Spleen (tissue), 11 donors: ENCODE results near the gene DHH. TPM values are rescaled to one million over a fixed set of nuclear protein-coding genes. Genes with fewer than 3 reads are reported as not detected.
A peak's percentile ranks its signal among the peaks of the same experiment; 100 is the strongest.

Source experiments
- DNase-seq: peaks from one replicate; pipeline ENCODE4 v3.0.0-alpha.2; 2020
- H3K27ac ChIP-seq, 8 donors: fragments of 200-600 bp; sonication (generic) in 7 of 8; 1 replicate in 4 of 8; 2 replicates in 4 of 8; pipeline versions ENCODE4 v1.5.0 to v1.8.0; 2016 to 2021; ENCODE audit warnings: inconsistent platforms in 4 of 8, mild to moderate bottlenecking in 4 of 8, moderate library complexity in 1 of 8
- H3K27me3 ChIP-seq, 7 donors: fragments of 200-600 bp; sonication (generic) in 6 of 7; replicated peaks in 1 of 7; 1 replicate in 4 of 7; 2 replicates in 3 of 7; pipeline versions ENCODE4 v1.5.0 to v1.8.0; 2016 to 2021; ENCODE audit warnings: inconsistent platforms in 3 of 7, mild to moderate bottlenecking in 1 of 7
- H3K36me3 ChIP-seq, 6 donors: fragments of 200-600 bp; sonication (generic) in 5 of 6; 1 replicate in 4 of 6; 2 replicates in 2 of 6; pipeline versions ENCODE4 v1.5.0 to v1.8.0; 2016 to 2021; ENCODE audit warnings: inconsistent platforms in 2 of 6
- H3K4me1 ChIP-seq, 6 donors: fragments of 200-600 bp; sonication (generic) in 5 of 6; 1 replicate in 3 of 6; 2 replicates in 3 of 6; pipeline versions ENCODE4 v1.5.0 to v1.8.0; 2016 to 2021; ENCODE audit warnings: inconsistent platforms in 3 of 6
- H3K4me3 ChIP-seq, 8 donors: fragments of 200-600 bp; sonication (generic) in 7 of 8; 1 replicate in 4 of 8; 2 replicates in 4 of 8; pipeline versions ENCODE4 v1.5.0 to v1.8.0; 2016 to 2021; ENCODE audit warnings: inconsistent platforms in 4 of 8, mild to moderate bottlenecking in 4 of 8, moderate library complexity in 2 of 8
- H3K9me3 ChIP-seq, 8 donors: fragments of 200-600 bp; sonication (generic) in 7 of 8; 1 replicate in 4 of 8; 2 replicates in 4 of 8; pipeline versions ENCODE4 v1.5.0 to v1.8.0; 2016 to 2021; ENCODE audit warnings: inconsistent platforms in 4 of 8
- CTCF ChIP-seq, 11 experiments: fragments of 200-600 bp in 7 of 11; fragments of 450-650 bp in 4 of 11; sonication (generic) in 4 of 11; IDR thresholded peaks in 8 of 11; conservative IDR thresholded peaks in 3 of 11; 1 replicate in 7 of 11; 2 replicates in 4 of 11; pipeline versions ENCODE4 v1.4.0 to v1.8.0; 2016 to 2021; ENCODE audit warnings: antibody characterized with exemption in 11 of 11, inconsistent platforms in 4 of 11, mild to moderate bottlenecking in 1 of 11
- POLR2A ChIP-seq, 3 donors: fragments of 450-650 bp; IDR thresholded peaks; one replicate each; pipeline ENCODE4 v1.5.1; 2017; ENCODE audit warnings: antibody characterized with exemption in 3 of 3, mild to moderate bottlenecking in 1 of 3
- POLR2AphosphoS5 ChIP-seq, 3 donors: sonication (generic); formaldehyde crosslinking; IDR thresholded peaks; one replicate each; pipeline ENCODE4 v1.5.1; 2017; ENCODE audit warnings: antibody characterized with exemption in 3 of 3
- WGBS, 5 donors: extraction: QIAGEN DNeasy Blood & Tissue Kit in 3 of 5; methylation state at CpG; one replicate each; pipeline versions ENCODE4 v1.1.5 to v1.1.7; 2013 to 2018; 5-methylcytosine and 5-hydroxymethylcytosine counted together
- intact Hi-C: fragments of 100-400 bp; cut with DNase I; formaldehyde crosslinking; loops from one replicate; pipeline ENCODE4 v1.15.0; 2023; ENCODE audit warnings: low total_unique reads
- polyA plus RNA-seq, 3 donors: library from polyadenylated mRNA; stranded (reverse); fragments of 200-250 nt; gene quantifications; one replicate each; pipeline ENCODE4 v1.2.1, GENCODE V29; 2013
- total RNA-seq, 7 donors: library from RNA; depleted of rRNA in 3 of 7; stranded (reverse); fragments of >200 nt in 3 of 7; fragmentation: NEBNext Ultra II Directional in 4 of 7; extraction: Animal tissue kit (Norgen Biotek cat#: 25700) in 4 of 7; gene quantifications; one replicate each; pipeline versions ENCODE4 v1.1.0 to v1.2.1, GENCODE V29; 2016 to 2021
- donor health status: healthy with polysubstance abuse.
- donor health status: DM: no; HTN: no; CAD: no; lungs with moderate emphysema.
- donor health status: DM: no; HTN: no; CAD: no.
- donor health status: Bipolar disorder and iron deficiency.
- donor health status: healthy.
- donor health status: DM: no; HTN: no; CAD: no.
- donor health status: DM: yes; HTN: yes; CAD: no.

DHH gene
- total and polyA plus RNA-seq, 10 donors: 0.09 to 2.6 (median 0.66) TPM

- H3K27ac ChIP-seq: peak overlapping the region; percentile 72 to 100 (median 100)
- intact Hi-C loops: loop anchor here (2.0 kb wide), 2 partner anchors 57 to 103 kb away; partner anchors contain the start of gene TUBA1A
- TF ChIP-seq CTCF (IDR thresholded peaks at IDR 0.05 in 8 of 11, conservative IDR thresholded peaks at IDR 0.05 in 3 of 11) (peak in 1 of 11 experiments; percentile 3), POLR2A (IDR thresholded peaks at IDR 0.05) (no peak), POLR2AphosphoS5 (IDR thresholded peaks at IDR 0.05) (no peak)
- no peaks in the 10 kb centered on the region for H3K9me3 ChIP-seq
- H3K4me3 ChIP-seq: peak overlapping the region; percentile 28 to 98 (median 91)
- H3K27me3 ChIP-seq: no peaks in the 10 kb centered on the region
- 15 to 27% (median 18%) methylated on average over 9 of the region's 9 CpGs for WGBS, 5 donors
- peaks cover 0 to 30% (median 24%) of the 10 kb centered on the region in 6 donors for H3K36me3 ChIP-seq
- peaks cover 26 to 55% (median 41%) of the 10 kb centered on the region in 6 donors for H3K4me1 ChIP-seq
- DNase-seq: no peak
Measured at GRCh38 chr12:49131894-49132461, 37.4 kb upstream of the DHH start.

- H3K27me3 ChIP-seq: no peaks in the 10 kb centered on the region
- H3K36me3 ChIP-seq: peaks cover 0 to 37% (median 29%) of the 10 kb centered on the region in 6 donors
- intact Hi-C loops: loop anchor here (2.0 kb wide), 2 partner anchors 58 to 104 kb away; partner anchors contain the start of gene TUBA1A
- peak; percentile 98 for DNase-seq
- H3K9me3 ChIP-seq: no peaks in the 10 kb centered on the region
- peak within 1 kb of the TSS; percentile 99 to 100 (median 100) for H3K27ac ChIP-seq
- H3K4me3 ChIP-seq: peak within 1 kb of the TSS; percentile 73 to 98 (median 92)
- TF ChIP-seq CTCF (IDR thresholded peaks at IDR 0.05 in 8 of 11, conservative IDR thresholded peaks at IDR 0.05 in 3 of 11) (peak in 1 of 11 experiments; percentile 7), POLR2A (IDR thresholded peaks at IDR 0.05) (peak; percentile 88 to 96 (median 94)), POLR2AphosphoS5 (IDR thresholded peaks at IDR 0.05) (peak; percentile 95 to 99 (median 98))
- peaks cover 26 to 60% (median 41%) of the 10 kb centered on the region in 6 donors for H3K4me1 ChIP-seq
- 0 to 1% (median 1%) methylated on average over 41 to 79 of the region's 79 CpGs for WGBS, 5 donors
Measured at GRCh38 chr12:49131051-49131893, 36.7 kb upstream of the DHH start, which contains the start of gene TUBA1B. TUBA1B (minus strand) TSS chr12:49131395; CDS start chr12:49131300, 95 bp downstream.

GRCh38 chr12:49130151-49131050, 35.8 kb upstream of the DHH start:
- H3K4me1 ChIP-seq: peaks cover 26 to 60% (median 41%) of the 10 kb centered on the region in 6 donors
- peak in 2 of 3 donors; percentile 36 to 70 for TF ChIP-seq POLR2A (IDR thresholded peaks at IDR 0.05)
- TF ChIP-seq POLR2AphosphoS5 (IDR thresholded peaks at IDR 0.05): peak; percentile 74 to 97 (median 92)
- TF ChIP-seq CTCF (IDR thresholded peaks at IDR 0.05 in 8 of 11, conservative IDR thresholded peaks at IDR 0.05 in 3 of 11): peak; percentile 91 to 97 (median 95)
- no peaks in the 10 kb centered on the region for H3K9me3 ChIP-seq
- peak overlapping the region; percentile 99 to 100 (median 100) for H3K27ac ChIP-seq
- WGBS, 5 donors: 0 to 1% (median 1%) methylated on average over 34 to 66 of the region's 66 CpGs
- H3K27me3 ChIP-seq: no peaks in the 10 kb centered on the region
- peaks cover 0 to 38% (median 29%) of the 10 kb centered on the region in 6 donors for H3K36me3 ChIP-seq
- DNase-seq: peak; percentile 98
- H3K4me3 ChIP-seq: peak overlapping the region; percentile 73 to 98 (median 92)
- intact Hi-C loops: loop anchor here (2.0 kb wide), 2 partner anchors 58 to 104 kb away; partner anchors contain the start of gene TUBA1A
